IMR-90 (cell line): ENCODE measurements around the gene ZBTB8B. TPM values are rescaled to one million over a fixed set of nuclear protein-coding genes. Genes with fewer than 3 reads are reported as not detected.

Source experiments
- ATAC-seq: fragments of 200-7000 bp; cut with Tn5 transposase; 2 replicates; pipeline ENCODE4 v1.9.1; 2020; ENCODE audit warnings: low read depth, mild to moderate bottlenecking, moderate library complexity
- BruUV-seq: library from RNA; stranded (reverse); fragments of 400-500 nt; replicated peaks from 2 replicates; lab custom pipeline; 2021; lab: Mats Ljungman, UMichigan
- CTCF ChIA-PET: fragments of 300-600 bp; formaldehyde crosslinking; extraction: SDS; loops from one replicate; lab custom pipeline; 2021; ENCODE audit warnings: antibody characterized with exemption; lab: Yijun Ruan, JAX
- POLR2A ChIA-PET: fragments of 300-600 bp; sonication (Branson Sonifier 250); formaldehyde crosslinking; loops from one replicate; lab custom pipeline; 2022; ENCODE audit warnings: antibody characterized with exemption; ENCODE audit not compliant: unreplicated experiment; lab: Charles Lee
- DNase-seq: peaks from one replicate; pipeline ENCODE4 v3.0.0; 2013
- H2AFZ ChIP-seq: replicated peaks from 2 replicates; pipeline ENCODE3; 2013; ENCODE audit warnings: low read length, mild to moderate bottlenecking; ENCODE audit not compliant: poor library complexity
- H2AK5ac ChIP-seq: 2 replicates; pipeline ENCODE4 v1.6.1; 2013; ENCODE audit warnings: low read depth, low read length, inconsistent platforms
- H2AK9ac ChIP-seq: replicated peaks from 2 replicates; pipeline ENCODE3; 2013; ENCODE audit warnings: mild to moderate bottlenecking, low read depth, low read length, moderate library complexity; ENCODE audit not compliant: poor library complexity
- H2BK120ac ChIP-seq: 2 replicates; pipeline ENCODE4 v1.6.1; 2013; ENCODE audit warnings: low read depth, low read length, inconsistent platforms
- H2BK15ac ChIP-seq: 3 replicates; pipeline ENCODE4 v1.6.1; 2013; ENCODE audit warnings: low read depth, low read length, inconsistent platforms
- H2BK20ac ChIP-seq: 2 replicates; pipeline ENCODE4 v1.6.1; 2013; ENCODE audit warnings: low read depth, mild to moderate bottlenecking, inconsistent platforms, low read length, moderate library complexity
- H2BK5ac ChIP-seq: 2 replicates; pipeline ENCODE4 v1.6.1; 2013; ENCODE audit warnings: mild to moderate bottlenecking, low read depth, low read length, inconsistent platforms; ENCODE audit not compliant: poor library complexity, severe bottlenecking
- H3K14ac ChIP-seq: replicated peaks from 2 replicates; pipeline ENCODE4 v1.6.1; 2013; ENCODE audit warnings: low read depth, low read length, inconsistent platforms
- H3K18ac ChIP-seq: 2 replicates; pipeline ENCODE4 v1.6.1; 2013; ENCODE audit warnings: low read depth, low read length, control low read depth
- H3K23ac ChIP-seq: 2 replicates; pipeline ENCODE4 v1.6.1; 2013; ENCODE audit warnings: low read depth, low read length, inconsistent platforms
- H3K27ac ChIP-seq: 2 replicates; pipeline ENCODE4 v1.5.1; 2013; ENCODE audit warnings: mild to moderate bottlenecking, control low read depth, low read length; ENCODE audit not compliant: insufficient read depth
- H3K27me3 ChIP-seq: 2 replicates; pipeline ENCODE4 v1.6.1; 2013; ENCODE audit warnings: low read length; ENCODE audit not compliant: control insufficient read depth, insufficient read depth
- H3K36me3 ChIP-seq: 2 replicates; pipeline ENCODE4 v1.6.1; 2013; ENCODE audit warnings: low read length, mixed read lengths; ENCODE audit not compliant: control insufficient read depth, insufficient read depth
- H3K4ac ChIP-seq: 2 replicates; pipeline ENCODE4 v1.6.1; 2013; ENCODE audit warnings: low read depth, low read length, inconsistent platforms
- H3K4me1 ChIP-seq: 2 replicates; pipeline ENCODE4 v1.6.1; 2013; ENCODE audit warnings: low read length, mixed read lengths; ENCODE audit not compliant: control insufficient read depth, insufficient read depth
- H3K4me2 ChIP-seq: 2 replicates; pipeline ENCODE4 v1.6.1; 2013; ENCODE audit warnings: low read depth, mild to moderate bottlenecking, control low read depth, low read length, moderate library complexity
- H3K4me3 ChIP-seq: 2 replicates; pipeline ENCODE4 v1.5.1; 2013; ENCODE audit warnings: low read depth, mild to moderate bottlenecking, control low read depth, low read length, moderate library complexity; ENCODE audit not compliant: insufficient read depth
- H3K56ac ChIP-seq: 2 replicates; pipeline ENCODE4 v1.6.1; 2013; ENCODE audit warnings: low read length, inconsistent platforms; ENCODE audit not compliant: insufficient read depth; ENCODE audit errors: extremely low read depth
- H3K79me1 ChIP-seq, 2 experiments: 2 replicates each; pipeline ENCODE4 v1.6.1; 2013; ENCODE audit warnings: low read length in 2 of 2, inconsistent platforms in 1 of 2, low read depth in 1 of 2
- H3K9ac ChIP-seq: 2 replicates; pipeline ENCODE4 v1.6.1; 2013; ENCODE audit warnings: low read depth, low read length, control low read depth
- H3K9me1 ChIP-seq: 2 replicates; pipeline ENCODE4 v1.6.1; 2013; ENCODE audit warnings: low read length, inconsistent platforms; ENCODE audit not compliant: insufficient read depth
- H3K9me3 ChIP-seq: 2 replicates; pipeline ENCODE4 v1.6.1; 2013; ENCODE audit warnings: low read length; ENCODE audit not compliant: control insufficient read depth, insufficient read depth
- H4K20me1 ChIP-seq: 2 replicates; pipeline ENCODE4 v1.6.1; 2013; ENCODE audit warnings: low read length, inconsistent platforms; ENCODE audit not compliant: insufficient read depth
- H4K5ac ChIP-seq: 2 replicates; pipeline ENCODE4 v1.6.1; 2013; ENCODE audit warnings: mild to moderate bottlenecking, low read depth, low read length, control low read depth
- H4K8ac ChIP-seq, 2 experiments: 2 replicates each; pipeline ENCODE4 v1.6.1; 2013; ENCODE audit warnings: low read depth in 2 of 2, low read length in 2 of 2, control low read depth in 1 of 2, inconsistent platforms in 1 of 2
- H4K91ac ChIP-seq: 2 replicates; pipeline ENCODE4 v1.6.1; 2013; ENCODE audit warnings: low read depth, low read length, inconsistent platforms; ENCODE audit not compliant: insufficient read depth
- CEBPB ChIP-seq: IDR thresholded peaks from 2 replicates; pipeline ENCODE4 v1.6.1; 2012; ENCODE audit warnings: low read depth, low read length, improper control_type of control experiment
- ELK1 ChIP-seq: fragments of 150-350 bp; IDR thresholded peaks from 2 replicates; pipeline ENCODE4 v1.6.1; 2016; ENCODE audit warnings: low read depth, mild to moderate bottlenecking, low read length, moderate library complexity, borderline replicate concordance
- MAFK ChIP-seq: IDR thresholded peaks from 2 replicates; pipeline ENCODE4 v1.6.1; 2012; ENCODE audit warnings: low read depth, low read length, improper control_type of control experiment
- MXI1 ChIP-seq: IDR thresholded peaks from 2 replicates; pipeline ENCODE4 v1.6.1; 2012; ENCODE audit warnings: low read depth, mild to moderate bottlenecking, low read length, moderate library complexity, borderline replicate concordance
- POLR2A ChIP-seq: IDR thresholded peaks from 2 replicates; pipeline ENCODE4 v1.6.1; 2012; ENCODE audit warnings: mild to moderate bottlenecking, low read depth, low read length
- RCOR1 ChIP-seq: IDR thresholded peaks from 2 replicates; pipeline ENCODE4 v1.6.1; 2012; ENCODE audit warnings: mild to moderate bottlenecking, low read length, improper control_type of control experiment; ENCODE audit not compliant: insufficient replicate concordance
- WGBS, 2 experiments: methylation state at CpG; one replicate each; pipeline versions ENCODE4 v1.1.5 to v1.1.7; 2013; ENCODE audit warnings: missing lambda C conversion rate in 2 of 2; ENCODE audit not compliant: insufficient read length in 1 of 2; ENCODE audit errors: extremely low coverage in 2 of 2; 5-methylcytosine and 5-hydroxymethylcytosine counted together
- dilution Hi-C: fragments of 300-500 bp; cut with HindIII; formaldehyde crosslinking; loops from one replicate; pipeline ENCODE4 v1.14.3; 2018; ENCODE audit warnings: low sequenced_read_pairs; ENCODE audit not compliant: unreplicated experiment
- in situ Hi-C: fragments of 300-500 bp; cut with MboI; formaldehyde crosslinking; loops from 3 replicates; pipeline ENCODE4 v1.14.3; 2019; ENCODE audit warnings: low sequenced_read_pairs, inconsistent platforms, mixed read lengths
- intact Hi-C: fragments of 100-400 bp; cut with micrococcal nuclease; formaldehyde crosslinking; loops from 2 replicates; pipeline ENCODE4 v1.10.0; 2022
- polyA plus RNA-seq, 3 experiments: library from polyadenylated mRNA; depleted of rRNA; stranded (reverse); fragments of >200 nt; gene quantifications; 2 replicates each; pipeline ENCODE4 v1.2.3, GENCODE V29; 2012; ENCODE audit warnings: low replicate concordance in 1 of 3
- total RNA-seq: library from RNA; depleted of rRNA; stranded (reverse); fragments of >200 nt; gene quantifications from 2 replicates; pipeline ENCODE4 v1.2.3, GENCODE V29; 2012
- TF ChIP-seq, protein P1 (sequence below): fragments of 150-350 bp; IDR thresholded peaks from 2 replicates; pipeline ENCODE4 v1.6.1; 2017; ENCODE audit warnings: mild to moderate bottlenecking, antibody characterized with exemption, low read length, low read depth
- TF ChIP-seq, protein P2 (sequence below): conservative IDR thresholded peaks from 2 replicates; pipeline ENCODE4 v1.5.1; 2012; ENCODE audit warnings: mild to moderate bottlenecking, low read depth, low read length, improper control_type of control experiment

The ZBTB8B gene
- total and polyA plus RNA-seq, 2 of the 4 experiments (the other 2 are of a cell fraction), result not detected

- no peak overlapping the region for H2AK5ac ChIP-seq
- DNase-seq, result no peak
- no peaks in the 10 kb centered on the region for H3K79me1 ChIP-seq
- peaks cover 3% of the 10 kb centered on the region for H3K4me1 ChIP-seq
- 0 out of 2 replicates have a peak, but pooled peaks cover 3% of the 10 kb centered on the region for H3K9me1 ChIP-seq
- no peak overlapping the region for H3K14ac ChIP-seq
- intact Hi-C loops, result no loop called here
- H2BK120ac ChIP-seq, result no peak overlapping the region
- 75% methylated on average over 2 of the region's 3 CpGs; no CpG with 5 or more reads in 1 of the 2 experiments for WGBS, 2 experiments
- H4K5ac ChIP-seq, result no peak overlapping the region
- no peak overlapping the region for H2AFZ ChIP-seq
- no peak overlapping the region for H3K18ac ChIP-seq
- POLR2A ChIA-PET, result no interaction called here
- H3K36me3 ChIP-seq, result no peaks in the 10 kb centered on the region
- dilution Hi-C loops, result no loop called here
- H2BK15ac ChIP-seq, result no peak overlapping the region
- no peak overlapping the region for H2BK20ac ChIP-seq
- H4K8ac ChIP-seq, result no peak overlapping the region
- H2AK9ac ChIP-seq, result no peak overlapping the region
- H4K91ac ChIP-seq, result no peak overlapping the region
- no peak overlapping the region for H3K56ac ChIP-seq
- no peak overlapping the region for H3K9ac ChIP-seq
- no peak for TF ChIP-seq POLR2A
- no peak for TF ChIP-seq ELK1
- no peak for TF ChIP-seq CEBPB
- no peak for TF ChIP-seq MAFK
- no peak for TF ChIP-seq RCOR1
- TF ChIP-seq, protein P1, sequence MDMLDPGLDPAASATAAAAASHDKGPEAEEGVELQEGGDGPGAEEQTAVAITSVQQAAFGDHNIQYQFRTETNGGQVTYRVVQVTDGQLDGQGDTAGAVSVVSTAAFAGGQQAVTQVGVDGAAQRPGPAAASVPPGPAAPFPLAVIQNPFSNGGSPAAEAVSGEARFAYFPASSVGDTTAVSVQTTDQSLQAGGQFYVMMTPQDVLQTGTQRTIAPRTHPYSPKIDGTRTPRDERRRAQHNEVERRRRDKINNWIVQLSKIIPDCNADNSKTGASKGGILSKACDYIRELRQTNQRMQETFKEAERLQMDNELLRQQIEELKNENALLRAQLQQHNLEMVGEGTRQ, result no peak
- no peak for TF ChIP-seq MXI1
- TF ChIP-seq, protein P2, sequence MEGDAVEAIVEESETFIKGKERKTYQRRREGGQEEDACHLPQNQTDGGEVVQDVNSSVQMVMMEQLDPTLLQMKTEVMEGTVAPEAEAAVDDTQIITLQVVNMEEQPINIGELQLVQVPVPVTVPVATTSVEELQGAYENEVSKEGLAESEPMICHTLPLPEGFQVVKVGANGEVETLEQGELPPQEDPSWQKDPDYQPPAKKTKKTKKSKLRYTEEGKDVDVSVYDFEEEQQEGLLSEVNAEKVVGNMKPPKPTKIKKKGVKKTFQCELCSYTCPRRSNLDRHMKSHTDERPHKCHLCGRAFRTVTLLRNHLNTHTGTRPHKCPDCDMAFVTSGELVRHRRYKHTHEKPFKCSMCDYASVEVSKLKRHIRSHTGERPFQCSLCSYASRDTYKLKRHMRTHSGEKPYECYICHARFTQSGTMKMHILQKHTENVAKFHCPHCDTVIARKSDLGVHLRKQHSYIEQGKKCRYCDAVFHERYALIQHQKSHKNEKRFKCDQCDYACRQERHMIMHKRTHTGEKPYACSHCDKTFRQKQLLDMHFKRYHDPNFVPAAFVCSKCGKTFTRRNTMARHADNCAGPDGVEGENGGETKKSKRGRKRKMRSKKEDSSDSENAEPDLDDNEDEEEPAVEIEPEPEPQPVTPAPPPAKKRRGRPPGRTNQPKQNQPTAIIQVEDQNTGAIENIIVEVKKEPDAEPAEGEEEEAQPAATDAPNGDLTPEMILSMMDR, result no peak
- no peak overlapping the region for H3K4ac ChIP-seq
- BruUV-seq, result no TSS peak
- peaks cover 14% of the 10 kb centered on the region for H3K27me3 ChIP-seq
- CTCF ChIA-PET, result interaction anchor here (0.6 kb wide), 1 partner anchor 17 kb away, joined by 3 read pairs; no protein-coding TSS in a partner anchor
- H3K23ac ChIP-seq, result no peak overlapping the region
- H2BK5ac ChIP-seq, result no peak overlapping the region
- no peak overlapping the region for H3K27ac ChIP-seq
- in situ Hi-C loops, result no loop called here
- no peak overlapping the region for H3K4me3 ChIP-seq
- no peak for ATAC-seq
- no peak overlapping the region for H3K4me2 ChIP-seq
- H4K20me1 ChIP-seq, result no peaks in the 10 kb centered on the region
- H3K9me3 ChIP-seq, result no peaks in the 10 kb centered on the region; the same call in 1 of the 2 replicates
Observed at GRCh38 chr1:32489774-32490454, 25.0 kb downstream of the ZBTB8B start.
